ENCODE data around the gene HSD17B2.

DNA sequence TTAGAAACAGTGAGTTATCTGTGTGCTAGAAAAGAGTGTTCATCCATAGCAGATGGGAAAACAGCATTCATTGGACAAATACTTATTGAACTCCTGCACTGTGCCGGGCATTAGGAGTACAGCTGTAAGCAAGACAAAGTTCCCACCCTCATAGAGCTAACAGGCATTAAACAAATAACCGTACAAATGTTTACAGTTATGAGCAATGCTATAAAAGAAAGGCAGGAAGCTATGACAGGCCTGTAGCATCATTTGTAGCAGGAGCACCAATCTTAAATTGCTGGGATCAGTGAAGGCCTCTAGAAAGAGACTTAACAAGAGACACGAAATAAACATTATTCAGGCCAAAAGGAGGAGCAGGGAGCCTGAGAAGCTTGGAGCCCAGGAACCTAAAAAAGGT is 39.4 kb upstream of the HSD17B2 start:
- TF ChIP-seq, protein P1, sequence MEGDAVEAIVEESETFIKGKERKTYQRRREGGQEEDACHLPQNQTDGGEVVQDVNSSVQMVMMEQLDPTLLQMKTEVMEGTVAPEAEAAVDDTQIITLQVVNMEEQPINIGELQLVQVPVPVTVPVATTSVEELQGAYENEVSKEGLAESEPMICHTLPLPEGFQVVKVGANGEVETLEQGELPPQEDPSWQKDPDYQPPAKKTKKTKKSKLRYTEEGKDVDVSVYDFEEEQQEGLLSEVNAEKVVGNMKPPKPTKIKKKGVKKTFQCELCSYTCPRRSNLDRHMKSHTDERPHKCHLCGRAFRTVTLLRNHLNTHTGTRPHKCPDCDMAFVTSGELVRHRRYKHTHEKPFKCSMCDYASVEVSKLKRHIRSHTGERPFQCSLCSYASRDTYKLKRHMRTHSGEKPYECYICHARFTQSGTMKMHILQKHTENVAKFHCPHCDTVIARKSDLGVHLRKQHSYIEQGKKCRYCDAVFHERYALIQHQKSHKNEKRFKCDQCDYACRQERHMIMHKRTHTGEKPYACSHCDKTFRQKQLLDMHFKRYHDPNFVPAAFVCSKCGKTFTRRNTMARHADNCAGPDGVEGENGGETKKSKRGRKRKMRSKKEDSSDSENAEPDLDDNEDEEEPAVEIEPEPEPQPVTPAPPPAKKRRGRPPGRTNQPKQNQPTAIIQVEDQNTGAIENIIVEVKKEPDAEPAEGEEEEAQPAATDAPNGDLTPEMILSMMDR (IDR thresholded peaks at IDR 0.05) = no peak
- TF ChIP-seq POLR2AphosphoS5 (IDR thresholded peaks at IDR 0.05) = no peak

Measured in esophagus muscularis mucosa (tissue), 3 donors.